ENCODE results near the gene COL4A2. TPM values are rescaled to one million over a fixed set of nuclear protein-coding genes. Genes with fewer than 3 reads are reported as not detected.

The COL4A2 gene
- total RNA-seq, 1 donor from 2014 or later = 1,414 TPM

DNA sequence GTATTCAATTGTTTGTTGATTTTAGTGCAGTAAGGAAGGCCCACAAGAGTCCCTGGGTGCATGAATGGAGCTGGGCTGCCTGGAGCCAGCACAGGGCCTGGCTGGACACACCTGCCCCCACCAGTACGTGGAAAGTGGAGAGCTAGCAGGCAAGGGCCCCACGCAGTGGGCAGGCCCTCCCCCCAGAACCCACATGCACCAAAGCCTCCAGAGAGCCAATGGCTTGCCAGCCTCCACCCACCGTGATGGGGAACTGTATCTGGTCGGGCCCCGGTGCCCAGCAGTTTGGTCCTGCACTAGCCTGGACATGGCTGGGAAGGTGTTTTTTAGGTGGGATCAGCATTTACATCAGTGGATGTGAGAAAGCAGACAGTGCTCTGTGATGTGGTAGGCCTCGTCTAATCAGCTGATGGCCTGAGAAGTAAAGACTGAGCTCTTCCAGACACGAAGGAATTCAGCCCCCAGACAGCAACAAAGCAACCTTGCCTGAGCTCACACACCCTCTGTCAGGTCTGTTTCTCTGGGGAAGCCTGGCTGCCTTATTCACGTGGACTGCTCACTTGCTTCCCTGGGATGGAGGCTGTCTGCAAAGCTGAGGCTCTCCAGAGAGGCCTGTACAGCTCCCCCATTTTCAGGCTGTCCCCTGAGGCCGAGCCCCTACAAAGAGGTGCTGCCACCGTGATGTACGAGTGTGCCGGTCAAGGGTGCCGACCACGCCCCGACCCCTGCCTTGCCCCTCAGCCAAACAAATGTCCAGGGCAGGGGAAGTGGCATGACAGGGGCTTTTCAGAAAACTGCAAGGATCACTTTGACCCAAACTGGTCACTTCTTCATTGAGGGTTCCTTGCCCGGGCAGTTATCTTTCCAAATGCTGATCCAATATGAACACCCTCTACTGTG, 226.9 kb downstream of the COL4A2 start:
- no peak overlapping the region for H3K4me3 Mint-ChIP-seq (ENCODE audit: unreplicated experiment)
- peaks cover 7% of the 10 kb centered on the region for H3K9me3 Mint-ChIP-seq (ENCODE audit: unreplicated experiment)
- Histone ChIP-seq H3K27me3 (ENCODE audit: insufficient read depth, low read length) (no peaks in the 10 kb centered on the region), H3K79me2 (ENCODE audit: insufficient read depth, low read length) (no peaks in the 10 kb centered on the region), H3K4me3 (ENCODE audit: insufficient read depth, low read depth, low read length) (no peak overlapping the region), H3K36me3 (ENCODE audit: insufficient read depth, low read length) (no peaks in the 10 kb centered on the region), H3K27ac (ENCODE audit: low read depth, low read length) (no peak overlapping the region), H2AFZ (ENCODE audit: low read depth, low read length) (no peak overlapping the region), H3K9me3 (ENCODE audit: insufficient read depth, low read depth, low read length) (no peaks in the 10 kb centered on the region), H3K4me2 (ENCODE audit: low read length) (no peak overlapping the region), H4K20me1 (ENCODE audit: insufficient read depth, low read length) (no peaks in the 10 kb centered on the region), H3K9ac (ENCODE audit: low read length) (no peak overlapping the region), H3K4me1 (ENCODE audit: insufficient read depth, low read length) (no peaks in the 10 kb centered on the region)
- peaks cover 9% of the 10 kb centered on the region for H3K4me1 Mint-ChIP-seq (ENCODE audit: low read depth, unreplicated experiment)
- TF ChIP-seq, protein P1, sequence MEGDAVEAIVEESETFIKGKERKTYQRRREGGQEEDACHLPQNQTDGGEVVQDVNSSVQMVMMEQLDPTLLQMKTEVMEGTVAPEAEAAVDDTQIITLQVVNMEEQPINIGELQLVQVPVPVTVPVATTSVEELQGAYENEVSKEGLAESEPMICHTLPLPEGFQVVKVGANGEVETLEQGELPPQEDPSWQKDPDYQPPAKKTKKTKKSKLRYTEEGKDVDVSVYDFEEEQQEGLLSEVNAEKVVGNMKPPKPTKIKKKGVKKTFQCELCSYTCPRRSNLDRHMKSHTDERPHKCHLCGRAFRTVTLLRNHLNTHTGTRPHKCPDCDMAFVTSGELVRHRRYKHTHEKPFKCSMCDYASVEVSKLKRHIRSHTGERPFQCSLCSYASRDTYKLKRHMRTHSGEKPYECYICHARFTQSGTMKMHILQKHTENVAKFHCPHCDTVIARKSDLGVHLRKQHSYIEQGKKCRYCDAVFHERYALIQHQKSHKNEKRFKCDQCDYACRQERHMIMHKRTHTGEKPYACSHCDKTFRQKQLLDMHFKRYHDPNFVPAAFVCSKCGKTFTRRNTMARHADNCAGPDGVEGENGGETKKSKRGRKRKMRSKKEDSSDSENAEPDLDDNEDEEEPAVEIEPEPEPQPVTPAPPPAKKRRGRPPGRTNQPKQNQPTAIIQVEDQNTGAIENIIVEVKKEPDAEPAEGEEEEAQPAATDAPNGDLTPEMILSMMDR (IDR thresholded peaks at IDR 0.05; ENCODE audit: insufficient read depth, low read depth, low read length) = no peak
- TF ChIP-seq EZH2 (IDR thresholded peaks at IDR 0.05; ENCODE audit: insufficient read depth, low read length) = no peak
- H3K36me3 Mint-ChIP-seq (ENCODE audit: low read depth, unreplicated experiment) = peaks cover 5% of the 10 kb centered on the region
- peak overlapping the region; percentile 77 for H3K27ac Mint-ChIP-seq (ENCODE audit: unreplicated experiment)
- FAIRE-seq = no peak
- no peaks in the 10 kb centered on the region for H3K27me3 Mint-ChIP-seq (ENCODE audit: low read depth, unreplicated experiment)
- DNase-seq (ENCODE audit: low read depth) = no peak

DNA sequence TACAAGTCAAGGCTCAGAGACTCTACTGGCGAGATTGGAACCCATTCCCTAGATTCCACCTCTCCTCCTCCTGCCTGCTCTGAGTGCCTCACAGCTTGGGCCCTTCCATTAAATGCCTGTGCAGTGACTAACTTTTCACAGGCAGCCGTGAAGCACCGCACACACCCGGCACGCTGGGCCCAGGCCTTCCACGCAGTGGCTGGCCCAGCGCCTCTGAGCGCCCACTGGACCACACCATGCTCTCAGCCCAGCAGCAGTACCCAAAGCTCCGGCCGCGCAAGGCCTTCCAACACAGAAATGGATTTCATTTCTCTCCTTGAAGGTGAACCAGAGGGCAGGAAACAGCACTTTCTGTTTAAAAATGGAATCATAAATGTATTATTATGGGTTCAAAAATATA, 228.4 kb downstream of the COL4A2 start:
- Mint-ChIP-seq H3K36me3 (ENCODE audit: low read depth, unreplicated experiment) (peaks cover 1% of the 10 kb centered on the region), H3K4me3 (ENCODE audit: unreplicated experiment) (no peak overlapping the region), H3K9me3 (ENCODE audit: unreplicated experiment) (peaks cover 7% of the 10 kb centered on the region), H3K4me1 (ENCODE audit: low read depth, unreplicated experiment) (peaks cover 9% of the 10 kb centered on the region), H3K27me3 (ENCODE audit: low read depth, unreplicated experiment) (no peaks in the 10 kb centered on the region), H3K27ac (ENCODE audit: unreplicated experiment) (no peak overlapping the region)
- no peak overlapping the region for H3K9ac ChIP-seq (ENCODE audit: low read length)
- TF ChIP-seq, protein P1 (IDR thresholded peaks at IDR 0.05; ENCODE audit: insufficient read depth, low read depth, low read length) = no peak
- TF ChIP-seq EZH2 (IDR thresholded peaks at IDR 0.05; ENCODE audit: insufficient read depth, low read length) = no peak
- H3K4me1 ChIP-seq (ENCODE audit: insufficient read depth, low read length) = no peaks in the 10 kb centered on the region
- no peak overlapping the region for H3K27ac ChIP-seq (ENCODE audit: low read depth, low read length)
- H4K20me1 ChIP-seq (ENCODE audit: insufficient read depth, low read length) = no peaks in the 10 kb centered on the region
- FAIRE-seq (no peak), DNase-seq (ENCODE audit: low read depth) (no peak)
- no peaks in the 10 kb centered on the region for H3K9me3 ChIP-seq (ENCODE audit: insufficient read depth, low read depth, low read length)
- H3K27me3 ChIP-seq (ENCODE audit: insufficient read depth, low read length) = no peaks in the 10 kb centered on the region
- H3K4me2 ChIP-seq (ENCODE audit: low read length) = no peak overlapping the region
- H3K4me3 ChIP-seq (ENCODE audit: insufficient read depth, low read depth, low read length) = no peak overlapping the region
- H2AFZ ChIP-seq (ENCODE audit: low read depth, low read length) = no peak overlapping the region
- no peaks in the 10 kb centered on the region for H3K36me3 ChIP-seq (ENCODE audit: insufficient read depth, low read length)
- no peaks in the 10 kb centered on the region for H3K79me2 ChIP-seq (ENCODE audit: insufficient read depth, low read length)

All from astrocyte (in vitro differentiated cells and primary cell).